Brain microvascular endothelial cell (primary cell): ENCODE measurements around the gene NEK11.
A peak's percentile ranks its signal among the peaks of the same experiment; 100 is the strongest.

Source experiments
- DNase-seq: peaks from one replicate; pipeline ENCODE4 v3.0.0-alpha.2; 2020
- H3K27ac ChIP-seq: fragments of 250-450 bp; sonication (Bioruptor Pico); 2 replicates; pipeline ENCODE4 v1.5.1; 2020; ENCODE audit warnings: mild to moderate bottlenecking, moderate library complexity
- H3K27me3 ChIP-seq: fragments of 250-450 bp; sonication (Bioruptor Pico); replicated peaks from 2 replicates; pipeline ENCODE4 v1.5.1; 2020; ENCODE audit warnings: mild to moderate bottlenecking
- H3K36me3 ChIP-seq: fragments of 250-450 bp; sonication (Bioruptor Pico); replicated peaks from 2 replicates; pipeline ENCODE4 v1.5.1; 2020; ENCODE audit warnings: mild to moderate bottlenecking
- H3K4me3 ChIP-seq: 2 replicates; pipeline ENCODE4 v1.5.1; 2011; ENCODE audit warnings: low read depth, mild to moderate bottlenecking, control low read depth, low read length, moderate library complexity
- CTCF ChIP-seq: IDR thresholded peaks from 2 replicates; pipeline ENCODE4 v1.5.1; 2011; ENCODE audit warnings: low read depth, mild to moderate bottlenecking, moderate library complexity, low read length, control low read depth, inconsistent platforms; ENCODE audit errors: missing control alignments
- in situ Hi-C: cut with HindIII; loops from 2 replicates; pipeline ENCODE4 v1.10.0; 2017; ENCODE audit warnings: low sequenced_read_pairs, low pct_ligation_motif_present

Gene NEK11

DNA sequence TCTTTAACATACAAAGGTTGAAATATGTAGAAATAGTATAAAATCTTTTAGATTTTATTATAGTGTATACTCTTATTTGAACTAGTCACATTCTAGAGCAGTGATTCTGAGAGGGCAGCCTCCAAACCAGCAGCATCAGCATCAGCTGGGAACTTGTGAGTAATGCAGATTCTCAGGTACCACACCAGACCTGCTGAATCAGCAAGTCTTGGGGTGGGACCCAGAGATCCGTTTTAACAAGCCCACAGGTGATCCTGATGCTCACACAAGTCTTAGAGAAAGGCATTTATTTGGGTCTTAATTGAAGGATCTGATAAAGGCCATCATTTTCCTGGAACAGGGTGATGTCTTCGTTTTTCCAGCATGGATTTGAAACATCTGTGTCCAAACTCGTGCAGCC is 195.9 kb downstream of the NEK11 start:
- H3K27ac ChIP-seq: no peak overlapping the region
- H3K27me3 ChIP-seq: no peaks in the 10 kb centered on the region
- no peak for DNase-seq
- in situ Hi-C loops: no loop called here
- H3K4me3 ChIP-seq: no peak overlapping the region
- H3K36me3 ChIP-seq: no peaks in the 10 kb centered on the region
- no peak for TF ChIP-seq CTCF

DNA sequence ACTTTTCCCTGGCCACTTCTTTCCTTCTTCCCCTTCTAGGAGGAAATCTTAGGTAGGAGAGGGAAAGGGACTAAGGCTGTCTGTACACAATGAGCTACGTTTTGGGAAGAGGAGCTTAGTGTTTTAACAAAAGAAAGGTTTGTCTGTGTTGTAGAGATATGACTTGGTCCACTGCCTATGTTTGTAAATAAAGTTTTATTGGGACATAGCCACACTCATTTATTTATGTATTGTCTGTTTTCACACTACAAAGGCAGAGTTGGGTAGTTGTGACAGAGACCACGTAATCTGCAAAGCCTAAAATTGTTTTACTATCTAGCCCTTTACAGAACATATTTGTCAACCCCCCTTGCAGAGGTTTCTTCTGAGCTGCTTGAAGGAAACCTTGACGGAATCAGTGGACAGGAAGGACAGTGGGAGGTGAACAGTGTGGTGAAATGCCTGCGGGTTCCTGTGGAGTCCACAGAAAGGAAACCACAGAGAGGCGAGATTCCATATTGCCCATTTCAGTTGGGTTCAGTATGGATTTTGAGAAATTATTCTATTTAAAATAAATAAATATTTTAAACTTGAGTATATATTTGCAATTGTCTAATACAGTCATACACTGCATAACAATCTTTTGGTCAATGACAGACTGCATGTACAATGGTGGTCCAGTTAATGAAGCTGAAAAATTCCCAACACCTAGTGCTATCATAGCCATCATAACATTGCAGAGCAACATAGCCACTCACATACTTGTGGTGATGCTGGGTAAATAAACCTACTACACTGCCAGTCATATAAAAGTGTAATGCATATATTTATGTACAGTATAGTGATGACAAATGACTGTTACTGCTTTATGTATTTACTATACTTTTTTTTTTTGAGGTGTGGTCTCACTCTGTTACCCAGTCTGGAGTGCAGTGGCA is 197.0 kb downstream of the NEK11 start:
- Histone ChIP-seq H3K27me3 (no peaks in the 10 kb centered on the region), H3K36me3 (no peaks in the 10 kb centered on the region), H3K27ac (no peak overlapping the region), H3K4me3 (no peak overlapping the region)
- in situ Hi-C loops: no loop called here
- no peak for TF ChIP-seq CTCF
- DNase-seq: peak; percentile 25

DNA sequence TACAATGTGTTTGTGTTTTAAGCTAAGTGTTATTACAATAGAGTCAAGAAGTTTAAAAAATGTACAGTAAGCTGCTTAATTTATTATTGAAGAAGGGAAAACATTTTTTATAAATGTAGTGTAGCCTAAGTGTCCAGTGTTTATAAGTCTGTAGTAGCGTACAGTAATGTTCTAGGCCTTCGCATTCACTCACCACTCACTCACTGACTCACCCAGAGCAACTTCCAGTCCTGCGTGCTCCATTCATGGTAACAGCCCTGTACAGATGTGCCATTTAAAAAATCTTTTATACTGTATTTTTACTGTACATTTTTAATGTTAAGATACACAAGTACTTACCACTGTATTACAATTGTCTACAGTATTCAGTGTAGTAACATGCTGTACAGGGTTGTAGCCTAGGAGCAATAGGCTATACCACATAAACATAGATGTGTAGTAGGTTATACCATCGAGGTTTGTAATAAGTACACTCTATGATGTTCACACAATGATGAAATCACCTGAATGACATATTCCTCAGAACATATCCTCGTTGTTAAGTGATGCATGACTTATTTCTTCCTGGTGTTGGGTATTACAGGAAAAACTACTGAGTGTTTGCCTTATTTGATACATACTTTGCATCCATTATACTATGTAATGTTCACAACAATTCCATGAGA is 198.3 kb downstream of the NEK11 start:
- H3K36me3 ChIP-seq: no peaks in the 10 kb centered on the region
- in situ Hi-C loops: no loop called here
- no peak overlapping the region for H3K4me3 ChIP-seq
- no peaks in the 10 kb centered on the region for H3K27me3 ChIP-seq
- peak overlapping the region; percentile 15 for H3K27ac ChIP-seq
- no peak for TF ChIP-seq CTCF
- DNase-seq: peak; percentile 67

DNA sequence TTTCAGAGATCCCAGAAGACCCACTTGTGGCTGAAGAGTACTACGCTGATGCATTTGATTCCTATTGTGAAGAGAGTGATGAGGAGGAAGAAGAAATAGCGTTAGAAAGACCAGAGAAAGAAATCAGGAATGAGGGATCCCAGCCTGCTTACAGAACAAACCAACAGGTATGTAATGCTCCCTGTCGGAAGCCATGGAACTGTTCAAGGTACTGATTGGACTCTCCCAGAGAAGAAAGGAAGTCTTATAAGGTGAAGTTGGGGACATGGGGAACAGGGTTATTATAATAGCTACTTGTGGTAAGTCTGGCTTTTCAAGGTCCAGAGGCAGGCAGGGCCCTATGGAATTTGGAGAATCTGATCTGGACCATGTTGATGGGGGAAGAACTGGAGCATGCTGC is 201.8 kb downstream of the NEK11 start:
- in situ Hi-C loops: no loop called here
- H3K4me3 ChIP-seq: no peak overlapping the region
- H3K36me3 ChIP-seq: no peaks in the 10 kb centered on the region
- TF ChIP-seq CTCF: no peak
- DNase-seq: no peak
- H3K27me3 ChIP-seq: no peaks in the 10 kb centered on the region
- no peak overlapping the region for H3K27ac ChIP-seq

- Histone ChIP-seq H3K4me3 (no peak overlapping the region), H3K27ac (no peak overlapping the region), H3K36me3 (no peaks in the 10 kb centered on the region), H3K27me3 (no peaks in the 10 kb centered on the region)
- TF ChIP-seq CTCF: peak; percentile 15
- in situ Hi-C loops: no loop called here
- no peak for DNase-seq
These were observed 205.2 kb downstream of the NEK11 start for GRCh38 chr3:131231710-131232389.
